Endothelial cell (in vitro differentiated cells): ENCODE results near the gene PPP2R3B. TPM values are rescaled to one million over a fixed set of nuclear protein-coding genes. Genes with fewer than 3 reads are reported as not detected.

Experiments
- DNase-seq: peaks from one replicate; pipeline ENCODE4 v3.0.0; 2021; ENCODE audit warnings: low spot score
- H3K27ac Mint-ChIP-seq: one replicate; pipeline ENCODE4 v1.8.0; 2021; ENCODE audit warnings: mixed read lengths, inconsistent platforms; ENCODE audit not compliant: unreplicated experiment
- H3K27me3 Mint-ChIP-seq: one replicate; pipeline ENCODE4 v1.8.0; 2021; ENCODE audit warnings: mild to moderate bottlenecking, moderate library complexity, mixed read lengths, inconsistent platforms; ENCODE audit not compliant: unreplicated experiment
- H3K36me3 Mint-ChIP-seq: one replicate; pipeline ENCODE4 v1.8.0; 2021; ENCODE audit warnings: mild to moderate bottlenecking, low read depth, mixed read lengths, inconsistent platforms; ENCODE audit not compliant: unreplicated experiment
- H3K4me1 Mint-ChIP-seq: one replicate; pipeline ENCODE4 v1.8.0; 2021; ENCODE audit warnings: mild to moderate bottlenecking, mixed read lengths, inconsistent platforms; ENCODE audit not compliant: unreplicated experiment
- H3K4me3 Mint-ChIP-seq: one replicate; pipeline ENCODE4 v1.8.0; 2021; ENCODE audit warnings: mild to moderate bottlenecking, mixed read lengths, inconsistent platforms; ENCODE audit not compliant: unreplicated experiment
- H3K9me3 Mint-ChIP-seq: one replicate; pipeline ENCODE4 v1.8.0; 2021; ENCODE audit warnings: mixed read lengths, inconsistent platforms; ENCODE audit not compliant: unreplicated experiment
- total RNA-seq: library from RNA; stranded (reverse); fragmentation: NEBNext Ultra II Directional; extraction: Animal tissue kit (Norgen Biotek cat#: 25700); gene quantifications from one replicate; pipeline ENCODE4 v1.2.1, GENCODE V29; 2021; ENCODE audit not compliant: unreplicated experiment
- TF ChIP-seq, protein P1 (sequence below): fragments of 200-600 bp; sonication (generic); IDR thresholded peaks from one replicate; pipeline ENCODE4 v1.5.0; 2021; ENCODE audit warnings: antibody characterized with exemption; ENCODE audit not compliant: unreplicated experiment

The PPP2R3B gene
- total RNA-seq, 1 donor from 2014 or later: 44.0 TPM

GRCh38 chrX:298993-299392 is 87.7 kb downstream of the PPP2R3B start:
- no peaks in the 10 kb centered on the region for H3K9me3 Mint-ChIP-seq
- TF ChIP-seq, protein P1, sequence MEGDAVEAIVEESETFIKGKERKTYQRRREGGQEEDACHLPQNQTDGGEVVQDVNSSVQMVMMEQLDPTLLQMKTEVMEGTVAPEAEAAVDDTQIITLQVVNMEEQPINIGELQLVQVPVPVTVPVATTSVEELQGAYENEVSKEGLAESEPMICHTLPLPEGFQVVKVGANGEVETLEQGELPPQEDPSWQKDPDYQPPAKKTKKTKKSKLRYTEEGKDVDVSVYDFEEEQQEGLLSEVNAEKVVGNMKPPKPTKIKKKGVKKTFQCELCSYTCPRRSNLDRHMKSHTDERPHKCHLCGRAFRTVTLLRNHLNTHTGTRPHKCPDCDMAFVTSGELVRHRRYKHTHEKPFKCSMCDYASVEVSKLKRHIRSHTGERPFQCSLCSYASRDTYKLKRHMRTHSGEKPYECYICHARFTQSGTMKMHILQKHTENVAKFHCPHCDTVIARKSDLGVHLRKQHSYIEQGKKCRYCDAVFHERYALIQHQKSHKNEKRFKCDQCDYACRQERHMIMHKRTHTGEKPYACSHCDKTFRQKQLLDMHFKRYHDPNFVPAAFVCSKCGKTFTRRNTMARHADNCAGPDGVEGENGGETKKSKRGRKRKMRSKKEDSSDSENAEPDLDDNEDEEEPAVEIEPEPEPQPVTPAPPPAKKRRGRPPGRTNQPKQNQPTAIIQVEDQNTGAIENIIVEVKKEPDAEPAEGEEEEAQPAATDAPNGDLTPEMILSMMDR: no peak
- H3K4me3 Mint-ChIP-seq: no peak overlapping the region
- no peak for DNase-seq
- peaks cover 16% of the 10 kb centered on the region for H3K36me3 Mint-ChIP-seq
- no peaks in the 10 kb centered on the region for H3K4me1 Mint-ChIP-seq
- H3K27me3 Mint-ChIP-seq: no peaks in the 10 kb centered on the region
- no peak overlapping the region for H3K27ac Mint-ChIP-seq

DNA sequence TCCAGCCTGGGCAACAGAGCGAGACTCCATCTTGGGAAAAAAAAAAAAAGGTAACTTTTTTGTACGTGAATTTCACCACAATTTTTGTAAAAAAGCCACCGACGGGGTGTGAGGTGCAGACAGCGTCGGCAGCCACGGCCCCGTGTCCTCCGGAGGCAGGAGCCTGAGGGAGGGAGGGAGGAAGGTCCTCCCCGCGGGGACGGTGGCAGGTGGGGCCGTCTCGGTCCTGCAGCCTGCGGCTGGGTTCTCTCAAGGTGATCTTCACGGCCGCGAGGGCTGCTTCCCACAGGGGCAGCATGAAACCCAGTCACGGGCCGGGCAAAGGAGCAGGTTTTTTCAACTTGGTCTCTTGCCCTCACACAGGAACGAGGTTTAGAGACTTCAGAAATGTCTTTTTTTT is 91.6 kb downstream of the PPP2R3B start:
- Mint-ChIP-seq H3K4me1 (no peaks in the 10 kb centered on the region), H3K36me3 (peaks cover 11% of the 10 kb centered on the region), H3K27ac (no peak overlapping the region), H3K9me3 (no peaks in the 10 kb centered on the region), H3K4me3 (no peak overlapping the region), H3K27me3 (no peaks in the 10 kb centered on the region)
- DNase-seq: no peak
- TF ChIP-seq, protein P1: no peak

DNA sequence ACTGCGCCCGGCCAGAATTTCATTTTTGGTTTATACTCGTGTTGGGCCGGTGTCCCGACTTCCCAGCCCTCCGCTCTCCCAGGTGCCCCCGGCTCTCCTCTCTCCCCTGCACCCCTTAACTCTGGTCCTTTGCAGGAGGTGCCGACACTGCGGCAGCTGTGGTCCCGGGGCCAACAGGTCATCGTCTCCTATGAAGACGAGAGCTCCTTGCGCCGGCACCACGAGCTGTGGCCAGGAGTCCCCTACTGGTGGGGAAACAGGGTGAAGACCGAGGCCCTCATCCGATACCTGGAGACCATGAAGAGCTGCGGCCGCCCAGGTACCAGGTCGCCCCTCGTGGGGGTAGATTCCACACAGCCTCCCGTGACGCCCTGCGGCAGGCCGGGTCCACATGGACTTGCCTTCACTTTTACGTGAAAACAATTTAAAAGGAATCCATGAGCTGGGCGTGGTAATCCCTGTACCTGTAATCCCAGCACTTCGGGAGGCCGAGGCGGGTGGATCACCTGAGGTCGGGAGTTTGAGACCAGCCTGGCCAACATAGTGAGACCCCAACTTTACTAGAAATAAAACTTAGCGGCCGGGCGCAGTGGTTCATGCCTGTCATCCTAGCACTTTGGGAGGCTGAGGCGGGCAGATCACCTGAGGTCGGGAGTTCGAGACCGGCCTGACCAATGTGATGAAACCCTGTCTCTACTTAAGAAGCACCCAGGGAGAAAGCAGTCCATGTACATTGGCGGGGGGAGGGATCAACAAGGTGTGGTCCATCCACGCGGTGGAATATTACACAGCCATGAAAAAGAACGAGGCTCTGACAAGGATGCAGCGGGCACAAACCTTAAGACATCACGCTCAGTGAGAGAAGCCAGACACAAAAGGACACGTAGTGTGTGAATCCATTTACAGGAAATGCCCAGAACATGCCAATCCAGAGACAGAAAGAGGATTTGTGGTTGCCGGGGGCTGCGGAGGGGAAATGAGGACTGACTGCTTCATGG is 93.5 kb downstream of the PPP2R3B start:
- H3K27ac Mint-ChIP-seq: no peak overlapping the region
- TF ChIP-seq, protein P1: no peak
- H3K27me3 Mint-ChIP-seq: no peaks in the 10 kb centered on the region
- H3K9me3 Mint-ChIP-seq: no peaks in the 10 kb centered on the region
- H3K4me3 Mint-ChIP-seq: peak overlapping the region; percentile 64
- peaks cover 11% of the 10 kb centered on the region for H3K36me3 Mint-ChIP-seq
- H3K4me1 Mint-ChIP-seq: no peaks in the 10 kb centered on the region
- DNase-seq: no peak

- peaks cover 9% of the 10 kb centered on the region for H3K36me3 Mint-ChIP-seq
- H3K4me1 Mint-ChIP-seq: no peaks in the 10 kb centered on the region
- H3K4me3 Mint-ChIP-seq: no peak overlapping the region
- no peak for DNase-seq
- TF ChIP-seq, protein P1: no peak
- H3K9me3 Mint-ChIP-seq: no peaks in the 10 kb centered on the region
- no peaks in the 10 kb centered on the region for H3K27me3 Mint-ChIP-seq
- no peak overlapping the region for H3K27ac Mint-ChIP-seq
These were observed 95.3 kb downstream of the PPP2R3B start for GRCh38 chrX:291411-291901.

GRCh38 chrX:290476-291166 is 96.1 kb downstream of the PPP2R3B start:
- no peak overlapping the region for H3K27ac Mint-ChIP-seq

More at GRCh38 chrX:290476-291166, 96.1 kb downstream of the PPP2R3B start:
- no peak for DNase-seq
- peaks cover 9% of the 10 kb centered on the region for H3K36me3 Mint-ChIP-seq
- H3K4me1 Mint-ChIP-seq: no peaks in the 10 kb centered on the region
- H3K27me3 Mint-ChIP-seq: no peaks in the 10 kb centered on the region
- TF ChIP-seq, protein P1: no peak
- no peak overlapping the region for H3K4me3 Mint-ChIP-seq
- H3K9me3 Mint-ChIP-seq: no peaks in the 10 kb centered on the region
